Glutamatergic neuron (in vitro differentiated cells): ENCODE data around the gene MIEN1. TPM values are rescaled to one million over a fixed set of nuclear protein-coding genes. Genes with fewer than 3 reads are reported as not detected.
"Not testable (repeated sequence)": the region's sequence is repeated elsewhere in the genome, so short reads cannot be mapped to it uniquely, and the experiment has no call there.

Experiments used
- DNase-seq: peaks from one replicate; pipeline ENCODE4 v3.0.0; 2022
- H3K27ac Mint-ChIP-seq: one replicate; pipeline ENCODE4 v1.8.0; 2020; ENCODE audit warnings: mild to moderate bottlenecking, mixed read lengths, inconsistent platforms; ENCODE audit not compliant: unreplicated experiment
- H3K27me3 Mint-ChIP-seq: one replicate; pipeline ENCODE4 v1.8.0; 2020; ENCODE audit warnings: mild to moderate bottlenecking, moderate library complexity, mixed read lengths, inconsistent platforms; ENCODE audit not compliant: unreplicated experiment
- H3K36me3 Mint-ChIP-seq: one replicate; pipeline ENCODE4 v1.8.0; 2020; ENCODE audit warnings: mild to moderate bottlenecking, mixed read lengths, inconsistent platforms; ENCODE audit not compliant: unreplicated experiment
- H3K4me1 Mint-ChIP-seq: one replicate; pipeline ENCODE4 v1.8.0; 2020; ENCODE audit warnings: mild to moderate bottlenecking, low read depth, mixed read lengths, inconsistent platforms; ENCODE audit not compliant: unreplicated experiment
- H3K4me3 Mint-ChIP-seq: one replicate; pipeline ENCODE4 v1.8.0; 2020; ENCODE audit warnings: mild to moderate bottlenecking, mixed read lengths, inconsistent platforms; ENCODE audit not compliant: unreplicated experiment
- H3K9me3 Mint-ChIP-seq: one replicate; pipeline ENCODE4 v1.8.0; 2020; ENCODE audit warnings: mild to moderate bottlenecking, moderate library complexity, mixed read lengths, inconsistent platforms; ENCODE audit not compliant: unreplicated experiment
- total RNA-seq: library from RNA; stranded (reverse); fragmentation: NEBNext Ultra II Directional; extraction: Animal tissue kit (Norgen Biotek cat#: 25700); gene quantifications from one replicate; pipeline ENCODE4 v1.2.1, GENCODE V29; 2021; ENCODE audit not compliant: unreplicated experiment
- TF ChIP-seq, protein P1 (sequence below): fragments of 200-600 bp; sonication (generic); IDR thresholded peaks from one replicate; pipeline ENCODE4 v1.5.0; 2021; ENCODE audit not compliant: partially characterized antibody, unreplicated experiment

The MIEN1 gene
- total RNA-seq, 1 donor from 2014 or later = 52.2 TPM

DNA sequence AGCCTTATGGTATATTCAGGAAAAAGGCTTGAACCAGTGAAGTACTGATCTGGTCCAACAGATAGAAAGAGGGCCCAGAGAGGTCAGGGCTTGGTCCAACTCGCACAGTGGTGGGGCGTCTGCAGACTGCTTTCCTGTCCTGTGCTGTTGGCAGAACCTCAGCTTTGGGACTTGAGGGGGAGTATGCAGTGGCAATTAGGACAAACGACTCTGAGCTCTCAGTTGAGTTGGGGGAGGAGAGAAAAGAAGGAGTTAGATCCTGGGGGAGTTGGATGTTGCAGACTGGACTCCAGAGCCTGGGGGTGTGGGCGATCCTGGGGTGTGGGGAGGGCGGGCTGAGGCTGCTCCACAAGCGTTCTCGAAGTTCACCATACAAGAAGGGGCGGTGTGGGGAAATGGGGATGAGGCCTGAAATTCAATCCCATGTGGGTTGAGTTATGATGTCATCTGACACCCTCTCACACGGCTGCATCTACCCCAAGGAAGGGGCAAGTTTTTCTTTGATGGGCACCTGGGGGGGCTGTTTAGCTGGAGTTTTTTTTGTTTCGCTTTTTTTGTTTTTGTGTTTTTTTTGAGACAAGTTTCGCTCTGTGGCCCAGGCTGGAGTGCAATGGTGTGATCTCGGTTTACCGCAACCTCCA is 22.0 kb upstream of the MIEN1 start:
- no peak for DNase-seq

DNA sequence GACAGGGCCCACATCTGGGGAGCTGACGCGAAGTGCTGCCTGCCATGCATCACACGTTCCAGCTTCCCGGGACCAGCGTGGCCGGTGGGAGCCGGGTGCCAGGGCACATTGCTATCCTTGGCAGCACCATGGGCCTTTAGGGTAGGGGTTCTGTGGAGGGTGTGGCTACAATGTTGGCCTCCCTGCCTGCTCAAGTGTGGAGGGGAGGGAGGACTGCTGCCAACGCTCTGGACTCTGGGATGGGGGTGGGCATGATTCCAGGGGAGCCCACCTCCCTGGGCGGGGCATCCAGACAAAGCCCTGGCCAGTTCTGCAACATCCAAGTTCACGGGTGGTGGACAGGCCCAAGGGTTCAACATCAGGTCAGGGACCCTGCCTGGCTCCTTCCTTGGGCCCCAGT is 21.3 kb upstream of the MIEN1 start:
- TF ChIP-seq, protein P1, sequence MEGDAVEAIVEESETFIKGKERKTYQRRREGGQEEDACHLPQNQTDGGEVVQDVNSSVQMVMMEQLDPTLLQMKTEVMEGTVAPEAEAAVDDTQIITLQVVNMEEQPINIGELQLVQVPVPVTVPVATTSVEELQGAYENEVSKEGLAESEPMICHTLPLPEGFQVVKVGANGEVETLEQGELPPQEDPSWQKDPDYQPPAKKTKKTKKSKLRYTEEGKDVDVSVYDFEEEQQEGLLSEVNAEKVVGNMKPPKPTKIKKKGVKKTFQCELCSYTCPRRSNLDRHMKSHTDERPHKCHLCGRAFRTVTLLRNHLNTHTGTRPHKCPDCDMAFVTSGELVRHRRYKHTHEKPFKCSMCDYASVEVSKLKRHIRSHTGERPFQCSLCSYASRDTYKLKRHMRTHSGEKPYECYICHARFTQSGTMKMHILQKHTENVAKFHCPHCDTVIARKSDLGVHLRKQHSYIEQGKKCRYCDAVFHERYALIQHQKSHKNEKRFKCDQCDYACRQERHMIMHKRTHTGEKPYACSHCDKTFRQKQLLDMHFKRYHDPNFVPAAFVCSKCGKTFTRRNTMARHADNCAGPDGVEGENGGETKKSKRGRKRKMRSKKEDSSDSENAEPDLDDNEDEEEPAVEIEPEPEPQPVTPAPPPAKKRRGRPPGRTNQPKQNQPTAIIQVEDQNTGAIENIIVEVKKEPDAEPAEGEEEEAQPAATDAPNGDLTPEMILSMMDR = no peak
- no peak overlapping the region for H3K4me3 Mint-ChIP-seq

More for the DNA sequence above, 22.0 kb upstream of the MIEN1 start:
- Mint-ChIP-seq H3K36me3 (no peaks in the 10 kb centered on the region), H3K4me3 (no peak overlapping the region), H3K27me3 (peaks cover 9% of the 10 kb centered on the region), H3K27ac (no peak overlapping the region), H3K9me3 (peaks cover 1% of the 10 kb centered on the region), H3K4me1 (peaks cover 2% of the 10 kb centered on the region)
- TF ChIP-seq, protein P1 = no peak

DNA sequence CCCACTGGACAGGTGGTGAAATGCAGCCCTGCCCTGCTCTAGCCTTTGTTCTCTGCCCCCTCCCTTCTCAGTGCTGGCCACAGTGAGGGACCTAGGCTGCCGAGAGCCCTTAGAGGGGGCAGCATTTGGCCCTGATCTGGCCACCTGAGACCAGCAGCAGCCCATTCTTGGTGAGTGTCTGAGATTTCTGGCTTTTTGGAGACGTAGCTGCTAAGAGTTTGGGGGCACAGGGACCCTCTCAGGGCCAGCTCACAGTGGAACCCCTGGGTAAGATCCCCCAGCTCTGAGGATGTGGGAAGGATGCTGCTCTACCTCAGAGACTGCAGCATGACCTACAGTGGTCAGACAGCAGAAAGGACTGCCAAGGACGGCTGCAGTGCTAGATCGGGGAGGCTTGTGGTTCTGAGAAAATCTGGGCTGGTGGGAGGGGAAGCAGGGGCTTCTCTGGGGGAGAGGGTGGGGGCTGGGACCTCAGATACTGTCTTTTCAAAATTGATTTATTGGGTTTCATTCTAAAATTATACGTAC is 20.7 kb upstream of the MIEN1 start:
- Mint-ChIP-seq H3K27ac (no peak overlapping the region), H3K4me3 (no peak overlapping the region)

More for the DNA sequence above, 21.3 kb upstream of the MIEN1 start:
- Mint-ChIP-seq H3K9me3 (peaks cover 1% of the 10 kb centered on the region), H3K27me3 (peaks cover 6% of the 10 kb centered on the region), H3K36me3 (no peaks in the 10 kb centered on the region), H3K4me1 (peaks cover 2% of the 10 kb centered on the region), H3K27ac (no peak overlapping the region)
- DNase-seq = no peak

DNA sequence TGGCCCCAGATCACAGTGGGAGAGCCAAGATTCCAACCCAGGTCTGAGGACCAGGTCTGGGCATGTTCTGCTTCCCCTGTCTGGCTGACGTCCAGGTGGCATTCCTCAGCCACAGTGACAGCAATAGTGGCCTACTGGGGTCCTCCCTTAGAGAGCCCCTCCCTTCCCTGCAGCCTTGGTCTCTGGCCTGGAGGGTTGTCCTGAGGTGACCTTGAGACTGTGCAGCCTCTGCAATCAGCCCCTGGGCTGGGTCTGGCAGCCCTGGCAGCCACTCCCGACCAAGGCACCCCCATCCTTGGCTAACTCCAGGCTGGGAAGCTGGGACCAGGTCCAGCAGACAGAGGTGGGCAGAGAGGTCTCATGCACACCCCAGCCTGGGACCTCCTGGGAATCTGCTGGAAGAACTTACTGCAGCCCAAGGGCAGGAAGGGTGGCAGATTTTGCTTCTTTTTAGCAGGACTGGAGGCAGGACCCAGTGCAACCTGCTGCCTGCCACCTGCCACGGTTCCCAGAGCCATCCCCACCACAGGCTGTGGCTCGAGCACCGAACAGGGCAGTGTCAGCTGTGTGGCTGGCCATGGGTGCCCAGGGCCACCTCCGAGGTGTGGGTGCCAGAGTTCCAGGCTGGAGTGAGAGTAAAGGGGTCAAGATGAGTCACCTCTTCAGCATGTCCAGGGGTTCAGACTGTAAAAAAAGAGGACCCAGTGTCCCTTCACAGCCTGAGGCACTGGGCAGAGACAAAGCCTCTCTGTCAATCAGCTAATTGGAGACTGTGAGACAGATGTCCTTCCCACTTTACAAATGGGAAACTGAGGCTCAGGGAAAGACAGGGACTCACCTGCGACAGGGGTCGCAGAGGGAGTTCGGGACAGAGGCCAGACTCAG is 20.0 kb upstream of the MIEN1 start:
- peaks cover 1% of the 10 kb centered on the region for H3K9me3 Mint-ChIP-seq
- peaks cover 2% of the 10 kb centered on the region for H3K4me1 Mint-ChIP-seq
- no peak overlapping the region for H3K27ac Mint-ChIP-seq
- no peak for DNase-seq
- H3K36me3 Mint-ChIP-seq = no peaks in the 10 kb centered on the region
- TF ChIP-seq, protein P1 = no peak
- peaks cover 5% of the 10 kb centered on the region for H3K27me3 Mint-ChIP-seq
- H3K4me3 Mint-ChIP-seq = no peak overlapping the region

More for the DNA sequence above, 20.7 kb upstream of the MIEN1 start:
- Mint-ChIP-seq H3K9me3 (peaks cover 1% of the 10 kb centered on the region), H3K36me3 (no peaks in the 10 kb centered on the region), H3K4me1 (peaks cover 2% of the 10 kb centered on the region), H3K27me3 (peaks cover 5% of the 10 kb centered on the region)
- DNase-seq = no peak
- TF ChIP-seq, protein P1 = no peak

DNA sequence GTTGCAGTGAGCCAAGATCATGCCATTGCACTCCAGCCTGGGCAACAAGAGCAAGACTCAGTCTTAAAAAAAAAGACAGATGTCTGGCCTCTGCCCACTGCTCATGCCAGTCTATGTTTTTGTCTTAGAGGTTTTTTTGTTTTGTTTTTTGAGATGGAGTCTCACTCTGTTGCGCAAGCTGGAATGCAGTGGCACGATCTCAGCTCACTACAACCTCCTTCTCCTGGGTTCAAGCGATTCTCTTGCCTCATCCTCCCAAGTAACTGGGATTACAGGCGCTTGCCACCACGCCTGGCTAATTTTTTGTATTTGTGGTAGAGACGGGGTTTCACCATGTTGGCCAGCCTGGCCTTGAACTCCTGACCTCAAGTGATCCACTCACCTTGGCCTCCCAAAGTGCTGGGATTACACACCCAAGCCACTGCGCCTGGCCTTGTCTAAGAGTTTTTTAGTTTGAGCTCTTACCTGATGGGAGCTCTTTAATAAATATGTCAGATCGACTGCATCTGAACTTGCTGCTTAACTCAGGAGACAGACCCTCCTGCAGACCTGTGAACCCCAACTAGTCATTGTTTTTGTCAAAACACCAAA is 18.2 kb upstream of the MIEN1 start:
- DNase-seq, H3K27ac Mint-ChIP-seq, H3K9me3 Mint-ChIP-seq, H3K4me3 Mint-ChIP-seq, H3K4me1 Mint-ChIP-seq, H3K36me3 Mint-ChIP-seq, H3K27me3 Mint-ChIP-seq: not testable (repeated sequence)
